Activated CD8-positive, alpha-beta T cell treated with anti-CD3 and anti-CD28 coated beads for 36 hours (primary cell): ENCODE results near the gene NBEAL2. TPM values are rescaled to one million over a fixed set of nuclear protein-coding genes. Genes with fewer than 3 reads are reported as not detected.

ENCODE experiments used
- ATAC-seq: fragments of 200-7000 bp; cut with Tn5 transposase; one replicate; pipeline ENCODE4 v1.10.0; 2021; ENCODE audit warnings: mild to moderate bottlenecking, moderate library complexity
- CTCF ChIA-PET: fragments of 350-600 bp; sonication (Branson Sonifier 250); formaldehyde crosslinking; loops from one replicate; lab custom pipeline; 2021; ENCODE audit warnings: antibody characterized with exemption; lab: Charles Lee
- POLR2A ChIA-PET: fragments of 350-600 bp; sonication (Branson Sonifier 250); formaldehyde crosslinking; loops from one replicate; lab custom pipeline; 2021; ENCODE audit warnings: antibody characterized with exemption; lab: Charles Lee
- DNase-seq: peaks from one replicate; pipeline ENCODE4 v3.0.0-alpha.2; 2020
- H3K27ac Mint-ChIP-seq: one replicate; pipeline ENCODE4 v1.8.0; 2021; ENCODE audit warnings: mild to moderate bottlenecking, mixed read lengths
- H3K27me3 Mint-ChIP-seq: one replicate; pipeline ENCODE4 v1.8.0; 2021; ENCODE audit warnings: mixed read lengths
- H3K36me3 Mint-ChIP-seq: one replicate; pipeline ENCODE4 v1.8.0; 2021; ENCODE audit warnings: low read depth, mixed read lengths
- H3K4me1 Mint-ChIP-seq: one replicate; pipeline ENCODE4 v1.8.0; 2021; ENCODE audit warnings: low read depth, mixed read lengths
- H3K4me3 Mint-ChIP-seq: one replicate; pipeline ENCODE4 v1.8.0; 2021; ENCODE audit warnings: mild to moderate bottlenecking, moderate library complexity, mixed read lengths
- H3K9me3 Mint-ChIP-seq: one replicate; pipeline ENCODE4 v1.8.0; 2021; ENCODE audit warnings: mixed read lengths
- intact Hi-C: fragments of 100-400 bp; cut with micrococcal nuclease; formaldehyde crosslinking; loops from one replicate; pipeline ENCODE4 v1.10.0; 2022
- total RNA-seq, 2 experiments: library from RNA; stranded (reverse); gene quantifications; one replicate each; pipeline ENCODE4 v1.2.3, GENCODE V29; 2021
- TF ChIP-seq, protein P1 (sequence below): fragments of 200-600 bp; IDR thresholded peaks from one replicate; pipeline ENCODE4 v1.8.0; 2022; ENCODE audit warnings: antibody characterized with exemption, mild to moderate bottlenecking

The NBEAL2 gene
- total RNA-seq, 2 experiments from 2014 or later: 58.9 to 63.7 TPM

DNA sequence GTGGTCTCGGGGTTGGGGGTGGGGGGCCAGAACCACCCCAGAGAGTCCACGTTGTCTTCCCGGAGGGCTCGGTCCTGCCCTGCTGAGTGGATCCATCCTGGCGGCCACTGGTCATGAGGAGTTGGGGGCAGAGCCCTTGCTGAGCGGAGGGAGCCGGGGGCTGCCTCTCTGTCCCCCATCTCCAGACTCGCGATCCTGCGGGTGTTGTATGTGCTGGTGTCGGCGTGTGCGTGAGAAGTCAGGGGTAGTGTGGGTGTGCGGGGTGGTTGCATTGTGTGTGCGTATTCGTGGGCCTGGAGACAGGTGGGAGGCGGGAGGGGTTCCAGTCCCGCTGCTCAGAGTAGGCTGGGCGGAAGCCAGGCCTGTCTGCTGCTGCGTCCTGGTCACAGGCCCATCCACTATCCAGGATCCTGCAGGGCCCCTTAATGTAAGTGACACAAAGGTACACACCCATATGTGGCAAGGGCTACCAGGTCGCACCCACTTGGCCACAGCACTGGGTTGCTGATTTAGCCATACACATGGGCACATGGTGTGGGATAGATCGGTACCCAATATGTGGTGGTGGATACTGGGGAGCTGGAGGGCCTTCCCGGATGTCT lies 30.7 kb downstream of the NBEAL2 start:
- TF ChIP-seq, protein P1, sequence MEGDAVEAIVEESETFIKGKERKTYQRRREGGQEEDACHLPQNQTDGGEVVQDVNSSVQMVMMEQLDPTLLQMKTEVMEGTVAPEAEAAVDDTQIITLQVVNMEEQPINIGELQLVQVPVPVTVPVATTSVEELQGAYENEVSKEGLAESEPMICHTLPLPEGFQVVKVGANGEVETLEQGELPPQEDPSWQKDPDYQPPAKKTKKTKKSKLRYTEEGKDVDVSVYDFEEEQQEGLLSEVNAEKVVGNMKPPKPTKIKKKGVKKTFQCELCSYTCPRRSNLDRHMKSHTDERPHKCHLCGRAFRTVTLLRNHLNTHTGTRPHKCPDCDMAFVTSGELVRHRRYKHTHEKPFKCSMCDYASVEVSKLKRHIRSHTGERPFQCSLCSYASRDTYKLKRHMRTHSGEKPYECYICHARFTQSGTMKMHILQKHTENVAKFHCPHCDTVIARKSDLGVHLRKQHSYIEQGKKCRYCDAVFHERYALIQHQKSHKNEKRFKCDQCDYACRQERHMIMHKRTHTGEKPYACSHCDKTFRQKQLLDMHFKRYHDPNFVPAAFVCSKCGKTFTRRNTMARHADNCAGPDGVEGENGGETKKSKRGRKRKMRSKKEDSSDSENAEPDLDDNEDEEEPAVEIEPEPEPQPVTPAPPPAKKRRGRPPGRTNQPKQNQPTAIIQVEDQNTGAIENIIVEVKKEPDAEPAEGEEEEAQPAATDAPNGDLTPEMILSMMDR: no peak
- Mint-ChIP-seq H3K9me3 (no peaks in the 10 kb centered on the region), H3K36me3 (peaks cover 4% of the 10 kb centered on the region), H3K4me1 (peaks cover 6% of the 10 kb centered on the region), H3K4me3 (peak overlapping the region; percentile 68), H3K27ac (peak overlapping the region; percentile 85), H3K27me3 (no peaks in the 10 kb centered on the region)
- POLR2A ChIA-PET: interaction anchor here (0.6 to 1.7 kb wide), 10 partner anchors 9 to 503 kb away, joined by 3 to 11 read pairs (median 4); partner anchors contain the start of gene NBEAL2
- DNase-seq (no peak), ATAC-seq (no peak)
- intact Hi-C loops: no loop called here
- CTCF ChIA-PET: interaction anchor here (1.1 kb wide), 1 partner anchor 72 kb away, joined by 3 read pairs; no protein-coding TSS in a partner anchor

DNA sequence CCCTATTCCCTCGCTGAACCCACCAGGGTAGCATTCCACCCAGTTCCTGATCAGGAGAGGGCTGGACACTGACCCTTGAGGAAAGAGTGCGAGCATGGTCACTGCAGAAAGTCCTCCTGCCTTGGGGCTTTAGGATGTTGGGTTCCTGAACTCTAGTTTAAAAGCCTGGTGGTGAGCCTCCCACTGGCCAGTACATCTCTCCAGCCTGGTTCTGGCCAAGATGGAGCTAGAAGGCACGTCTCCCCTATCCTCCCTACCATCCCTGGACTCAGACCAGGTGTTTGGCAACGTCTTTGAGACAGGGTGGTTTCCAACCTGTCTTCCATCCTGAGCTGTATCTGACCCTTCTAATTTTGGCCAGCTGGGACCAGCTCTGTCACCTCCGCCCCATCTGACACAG lies 31.4 kb downstream of the NBEAL2 start:
- POLR2A ChIA-PET: interaction anchor here (0.6 to 1.7 kb wide), 6 partner anchors 8 to 502 kb away, joined by 3 to 7 read pairs (median 4); no protein-coding TSS in a partner anchor
- intact Hi-C loops: no loop called here

DNA sequence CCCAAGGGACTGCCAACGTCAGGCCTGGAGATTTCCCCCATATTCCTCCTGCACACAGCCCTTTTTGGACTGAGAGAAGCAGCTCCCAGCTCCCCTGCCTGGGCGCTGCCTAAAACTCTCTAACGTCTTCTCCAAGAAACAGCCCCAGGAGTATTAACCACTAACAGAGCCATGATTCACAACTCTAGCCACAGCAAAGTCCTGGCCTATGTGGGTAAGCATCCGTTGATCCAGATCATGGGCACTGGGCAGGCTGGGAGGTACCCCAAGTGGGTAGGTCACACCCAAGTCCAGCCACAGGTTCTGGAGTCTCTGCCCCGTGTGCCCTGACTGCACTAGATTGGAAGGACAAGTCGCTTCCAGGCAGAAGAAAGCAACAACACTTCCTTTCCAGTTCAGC lies 31.9 kb downstream of the NBEAL2 start:
- Mint-ChIP-seq H3K4me1 (peaks cover 14% of the 10 kb centered on the region), H3K27me3 (no peaks in the 10 kb centered on the region), H3K27ac (peak overlapping the region; percentile 55), H3K9me3 (no peaks in the 10 kb centered on the region), H3K36me3 (peaks cover 8% of the 10 kb centered on the region), H3K4me3 (no peak overlapping the region)
- intact Hi-C loops: no loop called here
- DNase-seq: no peak
- TF ChIP-seq, protein P1: no peak
- POLR2A ChIA-PET: interaction anchor here (1.1 to 1.7 kb wide), 3 partner anchors 8 to 64 kb away, joined by 3 to 7 read pairs (median 4); no protein-coding TSS in a partner anchor
- ATAC-seq: no peak
- CTCF ChIA-PET: interaction anchor here (0.6 kb wide), 1 partner anchor 310 kb away, joined by 3 read pairs; no protein-coding TSS in a partner anchor

More for the DNA sequence above, 31.4 kb downstream of the NBEAL2 start:
- peak overlapping the region; percentile 55 for H3K27ac Mint-ChIP-seq
- H3K4me1 Mint-ChIP-seq: peaks cover 9% of the 10 kb centered on the region
- TF ChIP-seq, protein P1: no peak
- DNase-seq: no peak
- H3K36me3 Mint-ChIP-seq: peaks cover 6% of the 10 kb centered on the region
- CTCF ChIA-PET: no interaction called here
- no peaks in the 10 kb centered on the region for H3K9me3 Mint-ChIP-seq
- no peaks in the 10 kb centered on the region for H3K27me3 Mint-ChIP-seq
- ATAC-seq: no peak
- H3K4me3 Mint-ChIP-seq: no peak overlapping the region

DNA sequence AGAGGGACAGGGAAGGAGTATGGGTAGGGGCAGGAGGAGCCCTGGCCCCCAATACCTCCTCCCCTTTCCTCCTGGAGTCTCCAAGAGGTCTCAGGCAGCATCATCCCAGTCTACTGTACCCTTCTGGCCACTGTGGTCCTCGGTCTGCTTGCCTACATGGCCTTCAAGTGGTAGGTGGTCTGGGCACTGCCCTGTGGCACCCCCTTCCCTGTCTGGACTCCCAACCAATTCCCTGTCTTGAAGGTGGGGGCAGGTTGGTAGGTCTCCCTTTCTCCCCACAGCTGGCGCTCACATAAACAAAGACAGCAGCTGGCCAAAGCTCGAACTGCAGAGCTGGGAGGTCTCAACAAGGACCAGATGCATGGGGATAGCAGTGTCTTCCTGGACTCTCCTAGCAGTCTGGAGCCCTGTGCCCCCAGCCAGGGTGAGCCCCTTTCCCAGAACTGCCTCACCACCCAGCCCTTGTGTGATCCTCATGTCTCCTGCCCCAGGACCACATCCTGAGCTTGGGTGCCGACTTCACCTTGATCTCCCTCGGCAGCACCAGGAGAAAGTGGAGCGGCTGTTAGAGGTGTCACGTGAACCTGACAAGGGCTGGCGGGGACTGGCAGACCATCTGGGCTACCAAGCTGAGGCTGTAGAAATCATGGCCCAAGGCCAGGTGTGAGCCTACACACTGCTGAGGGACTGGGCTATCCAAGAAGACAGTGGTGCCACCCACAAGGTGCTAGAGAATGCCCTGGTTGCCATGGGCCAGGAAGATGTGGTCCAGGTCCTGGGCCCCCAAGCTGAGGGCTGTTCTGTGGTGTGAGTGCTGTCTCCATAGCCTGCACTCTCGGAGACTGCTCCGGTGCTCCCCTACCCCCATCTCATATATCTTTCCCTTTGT lies 33.1 kb downstream of the NBEAL2 start:
- no peaks in the 10 kb centered on the region for H3K27me3 Mint-ChIP-seq
- peaks cover 17% of the 10 kb centered on the region for H3K36me3 Mint-ChIP-seq
- POLR2A ChIA-PET: interaction anchor here (1.1 kb wide), 1 partner anchor 32 kb away, joined by 3 read pairs; no protein-coding TSS in a partner anchor
- H3K4me1 Mint-ChIP-seq: peaks cover 26% of the 10 kb centered on the region
- CTCF ChIA-PET: no interaction called here
- no peaks in the 10 kb centered on the region for H3K9me3 Mint-ChIP-seq
- TF ChIP-seq, protein P1: no peak
- intact Hi-C loops: no loop called here
- no peak overlapping the region for H3K4me3 Mint-ChIP-seq
- no peak overlapping the region for H3K27ac Mint-ChIP-seq
- ATAC-seq (no peak), DNase-seq (no peak)
